Testis (tissue), 3 donors: ENCODE results near the gene KIAA2012. TPM values are rescaled to one million over a fixed set of nuclear protein-coding genes. Genes with fewer than 3 reads are reported as not detected.

ENCODE experiments used
- DNase-seq: peaks from one replicate; pipeline ENCODE4 v3.0.0-alpha.2; 2019
- H3K27ac ChIP-seq, 2 donors: fragments of 200-600 bp; sonication (generic); one replicate each; pipeline ENCODE4 v1.5.1; 2019
- H3K27me3 ChIP-seq: fragments of 200-600 bp; sonication (generic); one replicate; pipeline ENCODE4 v1.5.1; 2019
- H3K36me3 ChIP-seq: fragments of 200-600 bp; sonication (generic); one replicate; pipeline ENCODE4 v1.5.1; 2017; ENCODE audit warnings: low read depth; ENCODE audit errors: missing control alignments
- H3K4me1 ChIP-seq: fragments of 200-600 bp; sonication (generic); one replicate; pipeline ENCODE4 v1.5.1; 2019
- H3K4me3 ChIP-seq, 2 donors: fragments of 200-600 bp; sonication (generic); one replicate each; pipeline ENCODE4 v1.5.1; 2017 to 2019
- H3K9me3 ChIP-seq: fragments of 200-600 bp; sonication (generic); one replicate; pipeline ENCODE4 v1.5.1; 2017
- POLR2A ChIP-seq: fragments of 450-650 bp; IDR thresholded peaks from one replicate; pipeline ENCODE4 v1.6.1; 2017; ENCODE audit warnings: antibody characterized with exemption, mild to moderate bottlenecking, moderate library complexity
- WGBS, 2 donors: methylation state at CpG; one replicate each; pipeline ENCODE4 v1.1.5; 2018; 5-methylcytosine and 5-hydroxymethylcytosine counted together
- intact Hi-C: fragments of 100-400 bp; cut with DNase I; formaldehyde crosslinking; loops from one replicate; pipeline ENCODE4 v1.15.1; 2023; ENCODE audit warnings: low total_unique reads
- polyA plus RNA-seq: library from polyadenylated mRNA; stranded (reverse); fragments of 350-450 nt; fragmentation: Illumina TruSeq; extraction: RNeasy Lipid Tissue Mini Kit (QIAGEN cat#74804); gene quantifications from one replicate; pipeline ENCODE4 v1.2.3, GENCODE V29; 2014; ENCODE audit warnings: low read depth, low replicate concordance; ENCODE audit not compliant: insufficient read depth
- small RNA-seq, 2 donors: library from RNA; depleted of rRNA; stranded (forward); fragments of <200 nt; gene quantifications; one replicate each; pipeline ENCODE3, GENCODE V24; 2016
- total RNA-seq, 2 donors: library from RNA; depleted of rRNA; stranded (reverse); fragments of >200 nt; gene quantifications; one replicate each; pipeline ENCODE4 v1.2.3, GENCODE V29; 2016
- TF ChIP-seq, protein P1 (sequence below), 3 experiments: fragments of 450-650 bp in 2 of 3; fragments of 200-600 bp in 1 of 3; sonication (generic) in 1 of 3; IDR thresholded peaks; one replicate each; pipeline ENCODE4 v1.5.1; 2016 to 2019; ENCODE audit warnings: antibody characterized with exemption in 3 of 3, mild to moderate bottlenecking in 2 of 3, moderate library complexity in 1 of 3

KIAA2012 gene
- total and polyA plus RNA-seq, 3 donors from 2014 or later, result 1.1 to 1.6 (median 1.3) TPM

DNA sequence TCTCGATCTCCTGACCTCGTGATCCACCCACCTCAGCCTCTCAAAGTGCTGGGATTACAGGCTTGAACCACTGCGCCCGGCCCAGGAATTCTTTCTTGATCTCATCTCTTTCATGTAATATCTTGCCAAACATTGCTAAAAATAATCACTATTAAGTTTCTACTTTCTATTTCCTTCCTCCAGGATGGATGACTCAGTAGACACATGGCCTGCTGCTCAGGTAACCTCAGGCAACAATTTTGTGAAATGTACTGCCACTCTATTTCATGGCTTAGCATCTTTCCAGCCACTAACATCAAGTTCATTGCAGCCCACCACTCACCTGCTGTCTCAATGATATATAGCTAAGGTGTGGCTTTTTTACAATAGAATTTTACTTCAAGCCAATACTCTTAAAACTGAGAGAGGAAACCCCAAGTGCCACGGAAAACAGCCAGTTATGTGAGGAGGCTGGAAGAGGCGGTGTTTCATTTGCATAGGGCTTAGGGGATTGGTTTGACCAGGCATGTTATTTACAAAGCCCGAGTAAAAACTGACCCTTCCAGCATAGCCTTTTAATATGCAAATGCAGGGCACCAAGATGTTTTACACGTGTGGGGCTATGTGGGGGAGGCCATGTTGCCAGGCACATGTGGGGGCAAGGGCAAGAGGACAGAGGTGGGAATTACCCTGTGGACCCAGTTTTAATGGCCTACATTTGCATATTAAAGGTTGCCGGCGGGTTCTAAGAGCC is 176.6 kb downstream of the KIAA2012 start:
- no peak overlapping the region for H3K27ac ChIP-seq
- no peaks in the 10 kb centered on the region for H3K9me3 ChIP-seq
- H3K4me1 ChIP-seq, result no peaks in the 10 kb centered on the region
- no peaks in the 10 kb centered on the region for H3K27me3 ChIP-seq
- no peak overlapping the region for H3K4me3 ChIP-seq
- DNase-seq, result no peak
- WGBS, 2 donors, result 54 to 58% methylated on average over 10 of the region's 10 CpGs
- no peaks in the 10 kb centered on the region for H3K36me3 ChIP-seq
- intact Hi-C loops, result no loop called here
- no peak for TF ChIP-seq POLR2A
- TF ChIP-seq, protein P1, sequence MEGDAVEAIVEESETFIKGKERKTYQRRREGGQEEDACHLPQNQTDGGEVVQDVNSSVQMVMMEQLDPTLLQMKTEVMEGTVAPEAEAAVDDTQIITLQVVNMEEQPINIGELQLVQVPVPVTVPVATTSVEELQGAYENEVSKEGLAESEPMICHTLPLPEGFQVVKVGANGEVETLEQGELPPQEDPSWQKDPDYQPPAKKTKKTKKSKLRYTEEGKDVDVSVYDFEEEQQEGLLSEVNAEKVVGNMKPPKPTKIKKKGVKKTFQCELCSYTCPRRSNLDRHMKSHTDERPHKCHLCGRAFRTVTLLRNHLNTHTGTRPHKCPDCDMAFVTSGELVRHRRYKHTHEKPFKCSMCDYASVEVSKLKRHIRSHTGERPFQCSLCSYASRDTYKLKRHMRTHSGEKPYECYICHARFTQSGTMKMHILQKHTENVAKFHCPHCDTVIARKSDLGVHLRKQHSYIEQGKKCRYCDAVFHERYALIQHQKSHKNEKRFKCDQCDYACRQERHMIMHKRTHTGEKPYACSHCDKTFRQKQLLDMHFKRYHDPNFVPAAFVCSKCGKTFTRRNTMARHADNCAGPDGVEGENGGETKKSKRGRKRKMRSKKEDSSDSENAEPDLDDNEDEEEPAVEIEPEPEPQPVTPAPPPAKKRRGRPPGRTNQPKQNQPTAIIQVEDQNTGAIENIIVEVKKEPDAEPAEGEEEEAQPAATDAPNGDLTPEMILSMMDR (IDR thresholded peaks at IDR 0.05), result no peak

DNA sequence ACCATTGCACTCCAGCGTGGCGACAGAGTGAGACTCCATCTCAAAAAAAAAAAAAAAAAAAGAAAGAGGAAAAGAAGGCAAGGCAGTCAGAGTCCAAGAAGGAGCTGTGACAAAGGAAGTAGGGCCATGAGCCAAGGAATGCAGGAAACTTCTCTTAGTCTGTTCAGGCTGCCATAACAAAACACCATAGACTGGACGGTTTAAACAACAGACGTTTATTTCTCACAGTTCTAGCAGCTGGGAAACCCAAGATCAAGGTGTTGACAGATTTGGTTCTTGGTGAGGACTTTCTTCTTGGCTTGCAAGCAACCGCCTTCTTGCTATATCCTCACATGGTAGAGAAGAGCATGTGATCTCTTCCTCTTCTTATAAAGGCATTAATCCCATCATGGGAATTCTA is 178.4 kb downstream of the KIAA2012 start:
- WGBS, 2 donors, result 77 to 78% methylated on average over 5 of the region's 5 CpGs
- no peaks in the 10 kb centered on the region for H3K4me1 ChIP-seq
- no peak for DNase-seq
- no peaks in the 10 kb centered on the region for H3K36me3 ChIP-seq
- no peak overlapping the region for H3K4me3 ChIP-seq
- intact Hi-C loops, result no loop called here
- no peak for TF ChIP-seq POLR2A
- TF ChIP-seq, protein P1 (IDR thresholded peaks at IDR 0.05), result no peak
- no peaks in the 10 kb centered on the region for H3K27me3 ChIP-seq
- no peak overlapping the region for H3K27ac ChIP-seq
- no peaks in the 10 kb centered on the region for H3K9me3 ChIP-seq

Small RNA genes lying within 50 kb of the gene (small RNA-seq; reads per million reads assigned to genes)
- gene AC079354.2, result 0 reads per million in 2 donors

Other genes starting within 250 kb of the KIAA2012 start
- gene FZD7, start 39.4 kb upstream of the KIAA2012 start, total RNA-seq, result 1 to 10 TPM; 8.3 to 9.1 TPM
- gene FZD7, start 39.4 kb upstream of the KIAA2012 start, polyA plus RNA-seq, result 7.1 TPM
- 10 to 100 TPM; 59.0 to 61.4 TPM for gene SUMO1, start 165.3 kb downstream of the KIAA2012 start, total RNA-seq
- gene SUMO1, start 165.3 kb downstream of the KIAA2012 start, polyA plus RNA-seq, result 98.8 TPM
- gene NOP58, start 192.5 kb downstream of the KIAA2012 start, total RNA-seq, result 10 to 100 TPM; 55.3 to 61.8 TPM
- gene NOP58, start 192.5 kb downstream of the KIAA2012 start, polyA plus RNA-seq, result 19.4 TPM